ENCODE results near the gene BCL2A1.

The BCL2A1 gene

DNA sequence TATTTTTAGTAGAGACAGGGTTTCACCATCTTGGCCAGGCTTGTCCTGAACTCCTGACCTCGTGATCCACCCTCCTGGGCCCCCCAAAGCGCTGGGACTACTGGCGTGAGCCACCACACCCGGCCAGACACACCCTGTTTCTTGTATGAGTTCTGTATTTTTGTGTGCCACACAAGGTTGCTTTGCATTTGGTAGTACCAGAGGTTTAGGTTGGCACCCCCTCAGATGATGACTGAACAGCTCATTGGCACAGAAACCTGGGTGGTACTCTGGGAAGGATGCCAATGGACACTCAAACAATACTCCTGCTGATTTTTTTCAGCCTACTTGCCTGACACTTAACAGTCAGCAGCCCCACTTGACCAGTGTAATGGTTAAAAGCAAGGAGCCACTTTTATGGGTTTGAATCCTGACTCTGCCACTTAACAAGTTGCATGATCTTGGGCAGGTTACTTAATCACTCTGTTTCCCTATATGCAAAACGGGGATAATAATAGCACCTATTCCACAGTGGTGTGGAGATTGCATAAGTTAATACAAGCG, 39.2 kb upstream of the BCL2A1 start:
- Histone ChIP-seq H3K4me3 (ENCODE audit: low read length) (no peak overlapping the region), H3K9ac (ENCODE audit: low read depth, low read length) (peak overlapping the region; percentile 46), H3K9me3 (replicated peaks; ENCODE audit: low read length) (no peaks in the 10 kb centered on the region), H3K4me1 (ENCODE audit: control insufficient read depth, insufficient read depth, low read length) (peaks cover 18% of the 10 kb centered on the region), H3K4me2 (ENCODE audit: low read length) (peak overlapping the region; percentile 16), H3K36me3 (ENCODE audit: insufficient read depth, low read length) (no peaks in the 10 kb centered on the region), H3K27me3 (ENCODE audit: control insufficient read depth, insufficient read depth, low read length) (no peaks in the 10 kb centered on the region)

DNA sequence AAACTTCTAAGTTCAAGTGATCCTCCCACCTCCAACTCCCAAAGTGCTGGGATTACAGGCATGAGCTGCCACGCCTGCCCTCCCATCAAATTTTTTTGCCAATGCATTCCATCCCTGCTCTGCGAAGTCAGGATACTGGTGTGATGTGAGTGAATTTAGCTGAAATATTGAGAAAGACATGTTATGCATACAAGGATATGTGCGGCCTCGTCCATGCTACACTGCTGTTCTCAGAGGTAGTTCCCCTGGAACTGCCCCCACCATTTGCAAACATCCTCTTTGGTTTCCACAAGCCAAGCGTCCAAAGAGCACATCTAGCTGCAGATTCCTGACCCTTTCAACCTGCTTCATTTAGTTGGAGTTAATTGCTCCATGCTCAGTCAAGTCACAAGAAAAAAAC, 36.5 kb upstream of the BCL2A1 start:
- no peaks in the 10 kb centered on the region for H3K36me3 ChIP-seq (ENCODE audit: insufficient read depth, low read length)
- no peaks in the 10 kb centered on the region for H3K27me3 ChIP-seq (ENCODE audit: control insufficient read depth, insufficient read depth, low read length)
- H3K9ac ChIP-seq (ENCODE audit: low read depth, low read length) = no peak overlapping the region
- H3K9me3 ChIP-seq (replicated peaks; ENCODE audit: low read length) = no peaks in the 10 kb centered on the region
- no peak overlapping the region for H3K4me3 ChIP-seq (ENCODE audit: low read length)
- peaks cover 18% of the 10 kb centered on the region for H3K4me1 ChIP-seq (ENCODE audit: control insufficient read depth, insufficient read depth, low read length)
- H3K4me2 ChIP-seq (ENCODE audit: low read length) = no peak overlapping the region

DNA sequence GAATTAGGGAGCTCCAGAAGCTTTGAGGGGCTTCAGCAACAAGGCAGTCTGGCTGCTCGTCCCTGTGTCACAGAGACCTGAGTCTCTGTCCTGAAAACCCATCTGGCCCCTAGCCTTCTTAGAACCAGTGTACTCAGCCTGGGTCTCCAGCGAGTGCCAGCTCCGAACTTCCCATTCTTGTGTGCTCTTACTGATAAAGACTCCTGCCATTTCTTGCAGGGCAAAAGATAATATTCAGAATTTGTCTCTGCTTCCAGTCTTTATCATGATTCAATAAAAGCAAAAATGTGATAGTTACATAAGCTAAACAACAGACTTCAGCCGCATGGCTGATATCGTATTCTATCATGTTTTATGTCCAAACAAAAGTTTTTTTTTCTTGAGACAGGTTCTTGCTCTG, 36.0 kb upstream of the BCL2A1 start:
- H3K4me1 ChIP-seq (ENCODE audit: control insufficient read depth, insufficient read depth, low read length) = peaks cover 18% of the 10 kb centered on the region
- no peaks in the 10 kb centered on the region for H3K27me3 ChIP-seq (ENCODE audit: control insufficient read depth, insufficient read depth, low read length)
- H3K4me3 ChIP-seq (ENCODE audit: low read length) = no peak overlapping the region
- H3K9ac ChIP-seq (ENCODE audit: low read depth, low read length) = no peak overlapping the region
- no peaks in the 10 kb centered on the region for H3K9me3 ChIP-seq (replicated peaks; ENCODE audit: low read length)
- H3K4me2 ChIP-seq (ENCODE audit: low read length) = no peak overlapping the region
- no peaks in the 10 kb centered on the region for H3K36me3 ChIP-seq (ENCODE audit: insufficient read depth, low read length)

DNA sequence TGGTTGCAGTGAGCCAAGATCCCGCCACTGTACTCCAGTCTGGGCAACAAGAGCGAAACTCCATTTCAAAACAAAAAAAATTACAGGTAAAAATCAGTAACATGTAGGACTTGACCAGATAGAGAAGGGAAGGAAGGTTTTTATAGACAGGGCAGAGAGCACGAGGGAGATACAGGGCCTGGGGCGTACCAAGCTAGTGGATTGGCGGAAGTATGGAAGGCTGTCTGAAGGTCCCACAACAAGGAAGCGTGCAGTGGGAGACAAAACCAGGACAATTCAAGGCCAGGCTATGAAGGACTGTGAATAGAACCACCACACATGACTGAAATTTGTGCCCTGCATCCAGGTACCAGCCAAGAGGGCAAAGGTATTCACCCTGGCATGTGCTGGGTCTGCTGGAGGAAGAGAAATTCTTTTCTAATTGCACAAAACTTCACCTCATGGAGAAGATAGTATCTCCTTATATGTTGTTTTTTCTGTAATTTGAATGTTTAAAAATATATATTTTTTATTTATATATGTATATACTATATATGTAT, 33.0 kb upstream of the BCL2A1 start:
- H3K36me3 ChIP-seq (ENCODE audit: insufficient read depth, low read length) = no peaks in the 10 kb centered on the region
- H3K4me2 ChIP-seq (ENCODE audit: low read length) = no peak overlapping the region
- no peak overlapping the region for H3K4me3 ChIP-seq (ENCODE audit: low read length)
- H3K27me3 ChIP-seq (ENCODE audit: control insufficient read depth, insufficient read depth, low read length) = no peaks in the 10 kb centered on the region
- H3K4me1 ChIP-seq (ENCODE audit: control insufficient read depth, insufficient read depth, low read length) = no peaks in the 10 kb centered on the region
- no peaks in the 10 kb centered on the region for H3K9me3 ChIP-seq (replicated peaks; ENCODE audit: low read length)
- H3K9ac ChIP-seq (ENCODE audit: low read depth, low read length) = no peak overlapping the region

DNA sequence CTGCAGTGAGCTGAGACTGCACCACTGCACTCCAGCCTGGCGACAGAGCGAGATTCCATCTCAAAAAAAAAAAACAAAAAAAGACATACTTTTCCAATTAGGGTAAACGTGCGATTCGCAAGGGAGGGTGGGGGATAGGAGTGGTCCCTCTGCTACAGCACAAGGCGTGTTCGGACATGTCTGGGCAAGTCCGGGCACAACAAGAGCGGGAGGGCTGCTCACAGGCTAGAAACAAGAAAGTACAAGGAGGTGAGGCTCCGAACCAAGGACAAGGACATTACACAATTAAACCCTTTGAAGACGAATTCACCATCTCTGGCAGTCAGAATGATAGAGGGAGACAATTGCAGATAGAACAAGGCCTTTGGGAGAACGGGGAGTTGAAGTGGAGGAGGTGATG, 32.2 kb upstream of the BCL2A1 start:
- Histone ChIP-seq H3K27me3 (ENCODE audit: control insufficient read depth, insufficient read depth, low read length) (no peaks in the 10 kb centered on the region), H3K36me3 (ENCODE audit: insufficient read depth, low read length) (no peaks in the 10 kb centered on the region), H3K4me3 (ENCODE audit: low read length) (no peak overlapping the region), H3K9ac (ENCODE audit: low read depth, low read length) (no peak overlapping the region), H3K9me3 (replicated peaks; ENCODE audit: low read length) (no peaks in the 10 kb centered on the region), H3K4me2 (ENCODE audit: low read length) (no peak overlapping the region), H3K4me1 (ENCODE audit: control insufficient read depth, insufficient read depth, low read length) (no peaks in the 10 kb centered on the region)

DNA sequence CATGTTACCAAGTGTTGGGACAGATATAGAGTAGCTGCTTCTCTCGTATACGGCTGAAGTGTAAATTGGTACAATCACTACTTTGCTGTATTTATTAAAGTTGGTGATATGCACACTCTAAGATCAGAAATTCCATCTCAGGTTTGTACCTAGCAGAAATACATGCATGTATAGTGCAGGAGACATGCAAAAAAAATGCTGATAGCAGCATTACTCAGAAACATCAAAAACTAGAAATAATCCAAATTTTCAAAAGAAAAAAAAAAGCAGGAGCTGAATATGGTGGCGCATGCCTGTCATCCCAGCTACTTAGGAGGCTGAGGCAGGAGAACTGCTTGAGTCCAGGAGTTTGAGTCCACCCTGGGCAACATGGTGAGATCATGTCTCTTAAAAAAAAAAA, 31.3 kb upstream of the BCL2A1 start:
- no peaks in the 10 kb centered on the region for H3K9me3 ChIP-seq (replicated peaks; ENCODE audit: low read length)
- H3K27me3 ChIP-seq (ENCODE audit: control insufficient read depth, insufficient read depth, low read length) = no peaks in the 10 kb centered on the region
- no peaks in the 10 kb centered on the region for H3K4me1 ChIP-seq (ENCODE audit: control insufficient read depth, insufficient read depth, low read length)
- H3K9ac ChIP-seq (ENCODE audit: low read depth, low read length) = no peak overlapping the region
- no peak overlapping the region for H3K4me3 ChIP-seq (ENCODE audit: low read length)
- H3K36me3 ChIP-seq (ENCODE audit: insufficient read depth, low read length) = no peaks in the 10 kb centered on the region
- H3K4me2 ChIP-seq (ENCODE audit: low read length) = no peak overlapping the region

DNA sequence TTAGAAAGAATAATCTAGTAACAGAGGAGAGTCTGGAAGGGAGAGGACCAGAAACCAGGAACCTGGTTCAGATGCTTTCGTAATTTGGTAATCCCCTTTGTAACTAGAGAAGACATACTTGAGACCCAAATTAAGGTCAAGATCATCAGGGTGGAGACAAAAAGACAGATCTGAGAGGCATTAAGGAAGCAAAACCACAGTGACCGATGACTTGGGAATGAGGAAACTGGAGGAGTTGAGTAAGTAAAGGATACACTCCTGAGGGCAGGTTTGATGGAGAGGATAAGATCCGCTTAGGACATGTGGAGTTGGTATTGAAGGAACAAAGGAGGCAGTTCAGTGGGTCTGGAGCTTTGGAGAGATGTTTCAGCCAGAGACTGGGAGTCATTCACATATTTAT, 23.6 kb upstream of the BCL2A1 start:
- Histone ChIP-seq H3K4me2 (ENCODE audit: low read length) (no peak overlapping the region), H3K27me3 (ENCODE audit: control insufficient read depth, insufficient read depth, low read length) (peaks cover 11% of the 10 kb centered on the region), H3K9ac (ENCODE audit: low read depth, low read length) (no peak overlapping the region), H3K4me3 (ENCODE audit: low read length) (no peak overlapping the region), H3K9me3 (replicated peaks; ENCODE audit: low read length) (no peaks in the 10 kb centered on the region), H3K4me1 (ENCODE audit: control insufficient read depth, insufficient read depth, low read length) (no peaks in the 10 kb centered on the region), H3K36me3 (ENCODE audit: insufficient read depth, low read length) (no peaks in the 10 kb centered on the region)

DNA sequence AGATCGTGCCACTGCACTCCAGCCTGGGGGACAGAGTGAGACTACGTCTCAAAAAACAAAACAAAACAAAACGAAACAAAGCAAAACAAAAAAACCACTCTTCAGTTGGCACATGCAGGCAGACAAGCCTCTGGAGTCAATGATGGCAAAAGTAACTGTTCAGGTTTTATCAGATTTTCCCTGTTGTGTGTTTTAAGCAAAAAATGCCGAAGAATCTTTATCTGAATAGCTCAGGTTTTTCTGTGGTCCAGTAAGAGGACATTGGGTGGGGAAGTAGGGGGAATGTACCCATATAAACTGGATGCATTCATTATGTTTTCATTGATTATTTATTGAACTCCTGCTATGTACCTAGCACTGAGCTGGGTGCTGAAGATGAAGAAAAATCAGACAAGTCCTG, 20.8 kb upstream of the BCL2A1 start:
- Histone ChIP-seq H3K4me3 (ENCODE audit: low read length) (no peak overlapping the region), H3K36me3 (ENCODE audit: insufficient read depth, low read length) (no peaks in the 10 kb centered on the region), H3K9me3 (replicated peaks; ENCODE audit: low read length) (no peaks in the 10 kb centered on the region), H3K4me1 (ENCODE audit: control insufficient read depth, insufficient read depth, low read length) (no peaks in the 10 kb centered on the region), H3K27me3 (ENCODE audit: control insufficient read depth, insufficient read depth, low read length) (peaks cover 26% of the 10 kb centered on the region), H3K4me2 (ENCODE audit: low read length) (no peak overlapping the region), H3K9ac (ENCODE audit: low read depth, low read length) (no peak overlapping the region)

DNA sequence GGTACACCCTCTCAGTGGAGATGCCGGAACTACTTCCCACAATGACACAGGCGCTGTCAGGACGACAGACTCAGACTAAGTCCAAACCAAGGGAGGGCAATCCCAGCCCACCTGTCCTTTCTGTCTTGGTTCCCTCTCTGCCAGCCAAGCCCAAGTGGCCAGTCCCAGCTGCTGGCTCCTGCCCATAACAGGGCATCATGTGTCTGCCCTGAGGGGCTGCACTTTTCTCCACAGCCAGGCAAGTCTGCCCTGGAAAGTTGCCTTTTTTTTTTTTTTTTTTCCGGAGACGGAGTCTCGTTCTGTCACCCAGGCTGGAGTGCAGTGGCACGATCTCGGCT, 20.0 kb upstream of the BCL2A1 start:
- Histone ChIP-seq H3K4me1 (ENCODE audit: control insufficient read depth, insufficient read depth, low read length) (no peaks in the 10 kb centered on the region), H3K9ac (ENCODE audit: low read depth, low read length) (no peak overlapping the region), H3K27me3 (ENCODE audit: control insufficient read depth, insufficient read depth, low read length) (peaks cover 26% of the 10 kb centered on the region), H3K9me3 (replicated peaks; ENCODE audit: low read length) (no peaks in the 10 kb centered on the region), H3K4me2 (ENCODE audit: low read length) (no peak overlapping the region), H3K36me3 (ENCODE audit: insufficient read depth, low read length) (no peaks in the 10 kb centered on the region), H3K4me3 (ENCODE audit: low read length) (no peak overlapping the region)

DNA sequence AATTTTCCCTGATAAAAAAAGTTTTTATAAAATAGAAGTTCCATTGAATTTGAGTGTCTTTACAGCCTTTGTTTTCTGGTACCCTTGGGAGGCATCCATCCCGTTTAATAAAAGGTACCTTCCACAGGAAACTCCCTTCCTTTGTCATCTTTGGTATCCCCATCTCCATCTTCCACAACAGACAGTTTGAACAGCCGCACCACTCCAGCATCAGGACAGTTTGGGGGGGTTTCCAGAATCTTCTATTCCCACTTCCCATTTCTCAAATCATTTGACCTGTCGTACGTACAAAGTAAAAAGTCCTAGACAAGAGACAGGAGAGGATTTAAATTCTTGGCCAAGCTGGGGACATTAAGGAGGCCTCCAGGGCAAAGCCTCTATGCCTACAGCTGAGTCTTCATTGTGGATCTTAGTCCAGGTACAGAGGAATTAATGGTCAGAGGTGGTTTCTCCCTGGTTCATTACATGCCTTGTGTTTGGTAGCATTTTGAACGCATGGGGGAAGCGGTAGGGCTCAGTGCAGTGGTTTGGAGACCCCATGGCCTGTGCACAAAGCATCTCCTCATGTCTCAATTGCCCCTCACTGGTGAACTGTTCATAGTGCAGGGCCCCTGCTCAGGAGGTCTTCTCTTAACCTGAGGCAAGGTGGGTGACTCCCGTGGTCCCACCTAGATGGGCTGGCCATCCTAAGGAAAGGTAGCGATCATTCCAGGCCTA, 19.4 kb upstream of the BCL2A1 start:
- H3K4me1 ChIP-seq (ENCODE audit: control insufficient read depth, insufficient read depth, low read length) = no peaks in the 10 kb centered on the region
- no peaks in the 10 kb centered on the region for H3K9me3 ChIP-seq (replicated peaks; ENCODE audit: low read length)
- H3K4me3 ChIP-seq (ENCODE audit: low read length) = no peak overlapping the region
- H3K27me3 ChIP-seq (ENCODE audit: control insufficient read depth, insufficient read depth, low read length) = peaks cover 26% of the 10 kb centered on the region
- H3K9ac ChIP-seq (ENCODE audit: low read depth, low read length) = no peak overlapping the region
- no peak overlapping the region for H3K4me2 ChIP-seq (ENCODE audit: low read length)
- no peaks in the 10 kb centered on the region for H3K36me3 ChIP-seq (ENCODE audit: insufficient read depth, low read length)

DNA sequence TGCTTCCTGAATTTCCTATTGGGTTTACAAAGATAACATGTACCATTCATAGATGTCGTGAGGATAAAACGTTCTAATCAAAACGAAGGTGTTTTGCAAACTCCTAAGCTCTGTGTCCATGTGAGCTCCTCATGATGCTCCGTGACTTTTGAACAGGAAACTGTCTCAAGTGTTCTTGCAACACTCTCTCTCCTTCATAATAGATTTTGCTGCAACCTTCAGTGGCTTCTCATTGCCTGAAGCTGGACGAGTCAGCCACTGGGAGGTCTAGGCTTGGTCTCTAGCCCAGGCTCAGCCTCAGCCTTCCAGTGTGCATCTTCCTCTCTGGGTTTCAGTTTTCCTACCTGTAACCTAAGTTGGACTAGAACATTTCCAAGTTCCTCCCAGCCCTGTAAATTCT, 18.7 kb upstream of the BCL2A1 start:
- Histone ChIP-seq H3K4me3 (ENCODE audit: low read length) (no peak overlapping the region), H3K4me1 (ENCODE audit: control insufficient read depth, insufficient read depth, low read length) (no peaks in the 10 kb centered on the region), H3K27me3 (ENCODE audit: control insufficient read depth, insufficient read depth, low read length) (peaks cover 26% of the 10 kb centered on the region), H3K9ac (ENCODE audit: low read depth, low read length) (no peak overlapping the region), H3K36me3 (ENCODE audit: insufficient read depth, low read length) (no peaks in the 10 kb centered on the region), H3K4me2 (ENCODE audit: low read length) (no peak overlapping the region), H3K9me3 (replicated peaks; ENCODE audit: low read length) (no peaks in the 10 kb centered on the region)

DNA sequence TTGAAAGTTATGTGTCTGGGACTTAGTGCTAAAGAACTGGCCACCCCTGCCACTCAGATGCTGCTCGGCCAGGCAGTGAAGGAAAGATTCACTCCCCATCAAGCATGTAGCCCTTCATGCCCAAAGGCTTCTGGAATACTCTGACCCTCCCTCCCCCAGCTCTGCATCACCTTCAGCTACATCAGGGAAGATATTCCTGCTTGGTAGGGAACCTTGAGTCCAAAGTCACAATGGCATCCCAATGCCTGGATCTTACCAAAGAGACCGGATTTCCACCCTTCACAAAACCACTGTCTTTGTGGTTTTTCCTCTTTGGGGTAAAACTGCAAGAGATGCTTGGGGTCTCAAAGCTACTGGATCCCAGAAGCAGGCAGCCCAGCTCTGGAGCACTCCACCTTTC, 18.2 kb upstream of the BCL2A1 start:
- H3K27me3 ChIP-seq (ENCODE audit: control insufficient read depth, insufficient read depth, low read length) = peaks cover 26% of the 10 kb centered on the region
- H3K9me3 ChIP-seq (replicated peaks; ENCODE audit: low read length) = no peaks in the 10 kb centered on the region
- no peak overlapping the region for H3K9ac ChIP-seq (ENCODE audit: low read depth, low read length)
- H3K36me3 ChIP-seq (ENCODE audit: insufficient read depth, low read length) = no peaks in the 10 kb centered on the region
- H3K4me2 ChIP-seq (ENCODE audit: low read length) = no peak overlapping the region
- H3K4me1 ChIP-seq (ENCODE audit: control insufficient read depth, insufficient read depth, low read length) = no peaks in the 10 kb centered on the region
- H3K4me3 ChIP-seq (ENCODE audit: low read length) = no peak overlapping the region
